NK-92 (cell line): ENCODE results near the gene DET1.
"Not testable (repeated sequence)": the region's sequence is repeated elsewhere in the genome, so short reads cannot be mapped to it uniquely, and the experiment has no call there.

Experiments used
- DNase-seq: peaks from one replicate; lab custom pipeline; 2025; ENCODE audit not compliant: unreplicated experiment; lab: John Stamatoyannopoulos, UW

Gene DET1

GRCh38 chr15:88498996-88499395 is 47.5 kb downstream of the DET1 start:
- DNase-seq, result no peak

DNA sequence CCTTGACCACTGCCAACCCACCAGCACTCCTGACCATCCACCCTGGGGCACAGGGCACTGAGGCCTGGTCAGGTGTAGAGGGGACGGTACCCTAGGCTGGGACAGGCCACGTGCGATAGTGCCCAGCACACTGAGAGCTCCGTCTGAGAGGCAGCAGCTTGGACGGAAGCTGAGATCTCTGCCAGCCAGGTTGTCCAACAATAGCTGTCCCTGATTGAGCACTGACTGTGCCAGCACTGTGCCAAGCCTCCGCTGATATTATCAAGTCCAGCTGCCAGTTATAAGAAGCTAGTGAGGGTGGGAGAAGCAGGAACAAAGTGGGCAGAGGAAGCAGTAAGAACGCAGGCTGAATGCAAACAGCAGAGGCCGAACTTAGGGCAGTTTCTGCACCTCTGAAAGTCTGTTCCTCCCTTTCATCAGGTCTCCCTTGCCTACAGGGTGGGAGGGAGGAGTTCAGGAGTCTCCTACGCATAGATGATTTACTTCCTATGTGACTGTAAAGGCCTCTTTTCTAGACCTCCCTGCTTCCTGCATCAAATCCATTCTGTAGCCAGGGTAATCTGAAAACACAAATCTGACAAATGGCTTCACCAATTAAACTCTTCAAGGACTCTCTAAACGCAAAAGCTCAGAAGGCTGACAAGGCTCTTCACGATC is 49.2 kb downstream of the DET1 start:
- DNase-seq, result no peak

GRCh38 chr15:88493844-88494243 is 52.6 kb downstream of the DET1 start:
- DNase-seq, result no peak

GRCh38 chr15:88491158-88491557 is 55.3 kb downstream of the DET1 start:
- no peak for DNase-seq

GRCh38 chr15:88490036-88490435 is 56.4 kb downstream of the DET1 start:
- no peak for DNase-seq

DNA sequence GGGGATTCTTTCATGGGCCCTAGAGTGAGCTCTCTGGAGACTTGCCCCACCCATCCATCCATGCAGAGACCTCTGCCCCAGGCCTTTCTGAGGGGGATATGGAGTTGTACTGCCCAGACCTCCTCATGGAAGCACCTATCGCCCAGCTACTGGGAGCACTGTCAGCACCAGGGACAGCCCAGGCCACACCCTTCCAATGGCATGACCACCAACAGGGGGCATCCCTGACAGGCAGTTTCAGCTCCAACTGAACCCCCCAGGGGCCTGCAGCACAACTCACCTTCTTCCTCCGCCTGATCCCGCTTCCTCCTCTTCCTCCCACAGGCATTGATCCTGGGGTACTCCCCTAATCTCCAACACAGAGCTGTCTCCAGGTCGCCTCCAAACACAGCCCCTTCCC is 57.2 kb downstream of the DET1 start:
- DNase-seq, result no peak

- no peak for DNase-seq
Observed at GRCh38 chr15:88487796-88488523, 58.5 kb downstream of the DET1 start.

DNA sequence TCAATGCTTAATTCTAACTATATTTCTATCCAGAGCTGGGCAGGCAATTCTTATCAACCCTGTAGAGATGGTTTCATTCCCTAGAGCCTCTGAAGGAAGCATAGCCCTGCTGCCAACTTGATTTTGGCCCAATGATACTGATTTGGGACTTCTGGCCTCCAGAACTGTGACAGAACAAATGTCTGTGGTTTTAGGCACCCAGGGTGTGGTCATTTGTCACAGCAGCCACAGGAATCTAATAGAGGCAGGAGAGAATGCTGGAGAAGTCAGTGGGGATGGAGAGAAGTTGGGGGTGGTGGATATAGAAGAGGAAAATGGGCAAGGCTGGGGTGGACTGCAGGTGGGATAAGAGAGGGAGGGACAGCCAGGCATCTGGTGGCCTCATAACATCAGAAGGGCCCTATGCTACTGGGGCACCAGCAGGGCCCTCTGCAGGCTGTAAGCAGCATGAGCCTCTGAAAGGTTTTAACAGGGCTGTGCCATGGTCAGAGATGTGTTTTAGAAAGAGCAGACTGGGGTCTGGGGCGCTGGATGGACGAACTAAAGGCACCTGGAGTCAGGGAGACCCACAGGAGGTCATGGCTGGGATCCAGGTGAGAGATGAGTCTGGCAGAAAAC is 59.2 kb downstream of the DET1 start:
- no peak for DNase-seq

DNA sequence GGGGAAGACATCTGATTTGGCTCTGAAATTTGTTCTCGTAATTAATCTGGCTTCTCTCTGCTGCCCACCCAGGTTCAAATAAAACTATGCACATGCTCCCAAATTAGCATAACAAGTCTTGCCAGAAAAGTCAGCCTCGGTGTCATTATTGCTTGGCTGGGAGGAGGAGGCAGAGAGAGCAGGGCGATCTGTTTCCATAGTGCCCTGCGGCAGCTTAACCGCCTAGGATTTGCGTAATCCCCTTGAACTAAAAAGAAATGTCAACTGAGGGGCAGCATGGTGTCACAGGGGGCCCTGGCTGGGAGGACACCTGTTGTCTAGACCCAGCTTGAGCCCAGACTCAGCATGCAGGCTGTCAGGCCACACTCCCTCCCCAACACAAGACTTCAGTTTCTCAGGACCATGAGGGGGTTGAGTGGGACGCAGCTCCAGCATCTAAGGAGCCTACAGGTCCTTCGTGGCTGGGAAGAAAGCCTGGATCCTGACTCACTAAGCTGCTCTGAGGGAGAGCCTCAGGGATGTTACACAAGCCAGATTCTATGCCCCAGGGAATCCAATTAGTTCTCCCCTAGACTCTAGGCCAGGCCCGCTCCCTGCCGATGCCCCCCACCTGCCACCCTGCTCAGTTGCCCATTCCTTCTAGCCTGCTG is 61.7 kb downstream of the DET1 start:
- no peak for DNase-seq

- no peak for DNase-seq
Observed at GRCh38 chr15:88482263-88482662, 64.2 kb downstream of the DET1 start.

DNA sequence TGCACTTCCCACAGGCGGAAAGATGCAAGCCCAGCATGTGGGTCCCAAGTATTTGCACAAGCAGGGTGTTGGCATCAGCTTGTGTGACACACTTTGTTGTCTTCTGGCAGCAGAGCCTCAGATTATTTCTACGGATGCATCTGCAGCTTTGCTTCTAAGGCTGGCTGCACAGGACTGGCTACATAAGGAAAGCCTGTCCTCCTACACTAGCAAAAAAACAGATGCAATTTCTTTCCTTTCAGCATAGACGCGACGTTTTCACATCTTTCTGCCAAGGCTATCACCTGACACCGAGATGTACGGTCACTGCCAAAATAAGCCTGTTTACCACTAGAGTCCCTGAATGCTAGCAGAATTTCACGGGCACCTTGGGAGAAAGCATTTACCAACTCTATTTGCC is 65.5 kb downstream of the DET1 start:
- DNase-seq, result no peak

- no peak for DNase-seq
Observed at GRCh38 chr15:88479169-88479568, 67.3 kb downstream of the DET1 start.

DNA sequence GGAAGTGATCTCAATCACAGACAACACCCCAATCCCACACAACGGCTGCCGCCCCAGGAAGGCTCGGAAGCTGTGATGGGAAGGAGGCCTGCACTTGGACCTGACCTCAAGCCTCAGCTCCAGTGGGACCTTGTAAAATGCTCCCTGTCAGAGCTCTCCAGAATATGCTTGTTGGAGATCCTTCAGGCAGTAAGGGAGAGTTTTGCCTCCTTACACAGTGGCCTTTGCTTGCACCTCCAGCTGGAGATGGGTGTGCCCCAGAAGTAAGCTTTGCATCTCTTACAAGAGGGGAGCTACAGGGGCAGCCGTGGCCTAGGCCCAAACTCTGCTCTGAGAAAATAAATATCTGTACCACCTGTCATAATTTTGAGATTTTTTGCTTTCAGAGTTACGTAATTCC is 68.6 kb downstream of the DET1 start:
- no peak for DNase-seq

DNA sequence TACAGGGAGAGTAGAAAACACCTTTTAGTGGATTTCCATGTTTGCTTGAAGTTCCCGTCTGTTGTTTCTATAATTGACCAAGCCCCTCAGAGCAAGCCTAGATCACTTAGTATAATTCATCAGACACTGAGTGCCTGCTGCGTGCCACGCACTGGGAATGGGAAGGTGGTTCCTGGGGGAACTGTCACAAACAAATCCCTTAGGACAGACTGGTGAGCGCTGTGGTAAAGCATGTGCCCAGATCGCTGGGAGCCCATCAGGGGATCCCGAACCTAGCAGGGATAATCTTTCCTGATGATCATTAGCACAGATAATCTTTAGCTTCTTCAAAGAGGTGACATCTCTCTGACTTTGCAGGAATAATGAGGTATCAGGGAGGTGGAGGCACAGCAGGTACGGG is 69.4 kb downstream of the DET1 start:
- DNase-seq, result no peak

DNA sequence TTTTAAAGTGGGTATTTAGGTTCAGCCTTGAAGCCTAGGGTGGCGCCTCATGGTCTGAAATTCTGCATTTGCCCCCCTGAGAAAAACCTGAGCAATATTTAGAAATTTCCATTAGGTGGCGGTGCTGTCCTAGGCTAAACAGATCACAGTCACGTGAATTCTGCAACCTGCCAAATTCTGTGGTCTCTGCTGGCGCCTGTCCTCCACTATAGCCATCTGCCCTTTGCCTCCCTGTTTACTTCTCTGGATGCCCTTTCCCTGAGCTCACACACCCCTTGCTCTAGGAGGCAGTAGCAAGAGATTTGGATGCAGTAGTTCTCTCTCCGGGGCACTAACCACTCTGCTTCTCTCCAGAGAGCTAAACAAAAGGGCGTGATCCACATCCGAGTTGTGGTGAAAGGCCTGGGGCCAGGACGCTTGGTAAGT is 69.8 kb downstream of the DET1 start:
- DNase-seq, result no peak

DNA sequence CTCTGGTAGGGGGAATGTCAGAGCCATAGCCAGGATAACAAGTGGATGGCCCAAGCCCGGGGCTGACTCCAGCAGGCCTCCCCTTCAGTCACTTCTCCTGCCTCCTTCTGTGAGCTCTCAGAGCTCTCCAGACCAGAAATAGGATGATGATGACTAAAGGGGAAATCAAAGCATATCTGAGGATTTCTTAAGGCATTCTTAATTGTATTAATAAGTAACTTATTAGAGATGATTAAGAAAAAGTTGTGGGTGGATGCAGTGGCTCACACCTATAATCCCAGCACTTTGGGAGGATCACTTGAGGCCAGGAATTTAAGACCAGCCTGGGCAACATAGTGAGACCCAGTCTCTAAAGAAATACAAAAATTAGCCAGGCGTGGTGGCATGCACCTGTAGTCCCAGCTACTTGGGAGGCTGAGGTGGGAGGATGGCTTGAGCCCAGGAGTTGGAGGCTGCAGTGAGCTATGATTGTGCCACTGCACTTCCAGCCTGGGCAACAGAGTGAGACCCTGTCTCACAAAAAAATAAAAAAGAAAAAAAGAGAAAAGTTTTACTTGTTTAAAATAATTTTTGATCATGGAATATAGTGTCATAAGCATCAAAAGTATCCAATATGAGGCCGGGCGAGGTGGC is 72.7 kb downstream of the DET1 start:
- not testable (repeated sequence) for DNase-seq

- DNase-seq, result no peak
Observed at GRCh38 chr15:88472225-88472624, 74.3 kb downstream of the DET1 start.

GRCh38 chr15:88470625-88471372 is 75.7 kb downstream of the DET1 start:
- DNase-seq, result no peak

GRCh38 chr15:88469321-88469720 is 77.2 kb downstream of the DET1 start:
- no peak for DNase-seq

DNA sequence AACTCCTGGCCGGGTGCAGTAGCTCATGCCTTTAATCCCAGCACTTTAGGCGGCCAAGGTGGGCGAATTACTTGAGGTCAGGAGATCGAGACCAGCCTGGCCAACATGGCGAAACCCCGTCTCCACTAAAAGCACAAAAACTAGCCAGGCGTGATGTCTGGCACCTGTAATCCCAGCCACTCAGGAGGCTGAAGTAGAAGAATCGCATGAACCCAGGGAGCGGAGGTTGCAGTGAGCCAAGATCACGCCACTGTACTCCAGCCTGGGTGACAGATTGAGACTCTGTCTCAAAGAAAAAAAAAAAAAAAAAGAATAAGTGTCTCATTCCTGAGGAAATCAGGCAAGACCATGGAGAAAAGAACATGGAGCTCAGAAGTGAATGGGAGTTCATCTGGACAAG is 77.8 kb downstream of the DET1 start:
- not testable (repeated sequence) for DNase-seq
